Upper lobe of left lung (tissue), 4 donors: ENCODE data around the gene C22orf31.

Experiments used
- POLR2A ChIP-seq, 4 donors: fragments of 450-650 bp; IDR thresholded peaks; one replicate each; pipeline ENCODE4 v1.5.1; 2016 to 2017; ENCODE audit warnings: antibody characterized with exemption in 4 of 4, mild to moderate bottlenecking in 2 of 4
- POLR2AphosphoS5 ChIP-seq, 2 donors: sonication (generic); formaldehyde crosslinking; IDR thresholded peaks; one replicate each; pipeline ENCODE4 v1.5.1; 2017; ENCODE audit warnings: antibody characterized with exemption in 2 of 2
- TF ChIP-seq, protein P1 (sequence below), 6 experiments: fragments of 450-650 bp in 4 of 6; fragments of 200-600 bp in 2 of 6; sonication (generic) in 2 of 6; IDR thresholded peaks; one replicate each; pipeline ENCODE4 v1.5.1; 2016 to 2019; ENCODE audit warnings: antibody characterized with exemption in 6 of 6

DNA sequence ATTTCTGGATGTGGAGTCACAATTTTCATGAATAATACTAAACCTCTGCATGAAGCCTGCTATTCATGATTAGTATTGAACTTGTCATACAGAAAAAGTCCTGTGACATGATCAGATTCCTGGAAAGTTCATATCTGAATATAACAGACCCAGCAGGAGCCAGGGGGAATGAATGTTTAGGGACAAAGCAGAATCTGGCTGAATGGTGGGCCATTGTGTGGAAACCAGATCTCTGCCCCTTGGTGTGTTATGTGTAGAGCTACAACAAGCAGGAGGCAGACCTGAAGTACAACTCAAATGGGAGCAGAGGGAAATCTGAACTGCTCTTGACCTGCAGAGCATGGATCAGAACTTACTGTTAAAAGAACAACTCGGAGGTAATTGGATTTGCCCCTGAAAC is 41.5 kb upstream of the C22orf31 start:
- TF ChIP-seq POLR2A (IDR thresholded peaks at IDR 0.05) (no peak), POLR2AphosphoS5 (IDR thresholded peaks at IDR 0.05) (no peak)
- TF ChIP-seq, protein P1, sequence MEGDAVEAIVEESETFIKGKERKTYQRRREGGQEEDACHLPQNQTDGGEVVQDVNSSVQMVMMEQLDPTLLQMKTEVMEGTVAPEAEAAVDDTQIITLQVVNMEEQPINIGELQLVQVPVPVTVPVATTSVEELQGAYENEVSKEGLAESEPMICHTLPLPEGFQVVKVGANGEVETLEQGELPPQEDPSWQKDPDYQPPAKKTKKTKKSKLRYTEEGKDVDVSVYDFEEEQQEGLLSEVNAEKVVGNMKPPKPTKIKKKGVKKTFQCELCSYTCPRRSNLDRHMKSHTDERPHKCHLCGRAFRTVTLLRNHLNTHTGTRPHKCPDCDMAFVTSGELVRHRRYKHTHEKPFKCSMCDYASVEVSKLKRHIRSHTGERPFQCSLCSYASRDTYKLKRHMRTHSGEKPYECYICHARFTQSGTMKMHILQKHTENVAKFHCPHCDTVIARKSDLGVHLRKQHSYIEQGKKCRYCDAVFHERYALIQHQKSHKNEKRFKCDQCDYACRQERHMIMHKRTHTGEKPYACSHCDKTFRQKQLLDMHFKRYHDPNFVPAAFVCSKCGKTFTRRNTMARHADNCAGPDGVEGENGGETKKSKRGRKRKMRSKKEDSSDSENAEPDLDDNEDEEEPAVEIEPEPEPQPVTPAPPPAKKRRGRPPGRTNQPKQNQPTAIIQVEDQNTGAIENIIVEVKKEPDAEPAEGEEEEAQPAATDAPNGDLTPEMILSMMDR (IDR thresholded peaks at IDR 0.05), result no peak
